NCI-H446 (cell line): ENCODE data around the gene FAM47C.
"Not testable (repeated sequence)": the region's sequence is repeated elsewhere in the genome, so short reads cannot be mapped to it uniquely, and the experiment has no call there.

Source experiments
- DNase-seq, 2 experiments: peaks; one replicate each; lab custom pipeline; 2025; lab: John Stamatoyannopoulos, UW

The FAM47C gene

DNA sequence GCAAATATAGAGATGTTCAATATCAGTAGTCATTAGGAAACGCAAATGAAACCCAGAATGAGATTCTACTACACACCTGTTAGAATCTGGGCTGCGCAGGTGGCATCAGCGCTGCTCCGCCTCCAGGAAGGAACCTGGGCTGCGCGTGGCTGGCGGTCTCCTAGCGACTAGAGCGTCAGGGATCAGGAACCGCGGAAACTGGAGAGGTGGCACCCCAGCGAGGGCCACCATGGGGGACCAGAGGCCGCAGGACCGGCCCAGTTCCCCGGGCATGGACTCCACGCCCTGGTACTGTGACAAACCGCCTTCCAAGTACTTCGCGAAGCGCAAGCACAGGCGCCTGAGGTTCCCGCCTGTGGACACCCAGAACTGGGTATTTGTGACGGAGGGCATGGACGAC, at the start of gene FAM47C:
TSS of gene FAM47C (plus strand) at position 185 of the 400 bp plus-strand sequence. CDS start at position 230, 45 bp downstream.
- not testable (repeated sequence) for DNase-seq

DNA sequence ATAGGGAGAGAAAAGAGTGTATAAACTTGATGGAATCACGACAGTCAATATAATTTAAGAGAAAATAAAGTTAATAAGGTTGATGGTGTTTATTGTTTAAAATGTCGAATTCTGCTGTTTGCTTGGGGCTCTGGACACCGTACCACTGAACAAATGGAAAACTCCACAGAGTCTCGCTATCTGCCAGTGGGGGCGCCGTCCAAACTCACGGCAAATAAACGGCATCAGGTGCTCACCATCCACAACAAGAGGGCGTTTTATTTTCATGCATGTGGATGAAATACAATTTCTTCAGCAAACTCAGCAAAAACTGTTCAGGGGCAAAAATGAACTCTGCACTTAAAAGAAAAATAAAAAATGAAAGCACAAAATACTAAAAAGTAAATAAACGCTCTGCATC, 46.6 kb upstream of the FAM47C start:
- no peak for DNase-seq

DNA sequence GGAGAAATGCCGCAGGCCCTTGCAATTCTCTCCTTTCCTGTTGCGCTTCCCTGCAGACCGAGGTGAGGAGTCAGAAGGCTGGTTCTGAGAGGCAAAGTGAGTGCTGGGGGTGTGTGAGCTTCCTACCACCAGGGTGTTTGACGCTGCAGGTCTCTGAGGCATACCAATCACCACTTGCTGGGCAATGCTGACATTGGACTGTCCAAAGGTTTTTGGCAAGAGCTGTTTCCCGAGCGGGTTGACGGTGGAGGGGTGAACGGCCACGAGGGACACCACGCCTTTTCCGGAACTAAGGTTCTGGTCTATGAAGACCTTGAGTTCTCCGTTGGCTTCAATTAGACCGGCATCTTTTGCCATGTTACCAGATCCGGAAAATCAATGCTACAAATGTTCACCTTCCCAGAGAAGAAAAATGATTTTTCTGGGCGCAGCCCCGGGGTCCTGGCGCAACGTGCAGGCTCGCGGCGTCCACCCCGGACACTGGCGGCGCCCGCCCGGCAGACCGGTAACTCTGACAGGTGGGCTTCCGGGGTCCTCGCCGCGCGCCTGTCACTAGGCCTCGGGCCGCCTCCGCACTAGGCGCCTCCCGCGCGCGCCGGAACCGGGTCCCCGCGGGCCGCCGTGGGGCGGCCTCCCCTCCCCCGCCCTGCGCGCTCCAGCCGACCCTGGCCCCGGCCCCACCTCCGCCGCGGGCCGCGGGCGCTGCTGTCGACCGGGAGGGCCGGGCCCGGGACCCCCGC, 44.9 kb upstream of the FAM47C start:
- DNase-seq, result no peak

DNA sequence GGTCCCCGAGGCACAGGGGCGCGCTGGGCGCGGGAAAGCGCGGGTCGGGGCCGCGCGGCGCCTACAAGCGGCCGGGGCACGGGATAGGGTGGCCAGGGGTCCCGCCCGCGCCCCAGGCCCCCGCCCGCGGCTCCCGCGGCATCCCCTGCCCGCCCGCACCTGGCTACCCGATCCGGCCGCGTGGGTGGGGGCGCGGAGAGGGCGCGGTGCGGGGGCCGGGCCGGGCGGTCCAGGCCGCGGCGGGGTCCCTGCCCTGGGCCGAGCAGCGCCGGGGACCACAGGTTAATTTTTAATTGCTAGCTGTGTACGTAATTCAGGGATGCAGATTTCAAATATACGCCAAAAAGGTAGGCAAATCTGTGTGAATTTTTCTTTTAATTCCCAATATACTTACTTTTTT, 44.3 kb upstream of the FAM47C start:
- no peak for DNase-seq

GRCh38 chrX:36973575-36973974, 34.6 kb upstream of the FAM47C start:
- no peak for DNase-seq

DNA sequence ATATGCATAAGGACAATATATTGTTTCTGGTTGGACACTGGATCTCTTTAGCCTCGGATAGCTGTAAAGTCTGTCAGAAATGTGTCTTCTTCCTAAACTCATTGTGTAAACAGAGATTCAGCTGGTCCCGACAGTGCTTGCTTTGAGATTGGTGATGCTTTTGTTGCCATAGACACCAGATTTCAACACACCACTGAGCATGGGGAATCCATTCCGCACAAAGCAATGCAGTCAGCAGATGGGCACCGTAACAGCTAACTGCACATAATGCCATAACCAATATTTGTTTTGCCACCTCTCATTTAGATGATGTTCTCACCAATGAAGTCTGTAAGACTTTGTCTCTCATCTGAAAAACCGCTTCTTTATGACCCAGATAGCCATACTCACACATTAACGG, 33.3 kb upstream of the FAM47C start:
- no peak for DNase-seq

DNA sequence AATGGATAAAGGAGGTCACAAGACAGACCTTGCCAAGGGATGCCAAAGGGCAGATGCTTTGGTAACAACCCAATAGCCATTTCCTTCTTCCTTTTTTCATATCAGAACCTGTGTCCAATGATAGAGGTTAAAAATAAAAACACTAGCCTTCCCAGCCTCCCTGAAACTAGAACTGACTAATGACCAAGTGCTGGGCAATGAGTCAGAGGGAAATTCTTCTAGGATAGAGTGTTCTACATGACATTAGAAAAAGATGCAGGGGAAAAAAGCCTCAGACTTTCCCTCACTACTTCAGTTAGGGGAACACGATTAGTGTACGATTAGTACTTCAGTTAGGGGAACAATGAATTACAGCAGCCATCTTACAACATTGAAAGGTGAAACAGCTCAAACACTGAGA, 29.3 kb upstream of the FAM47C start:
- DNase-seq, result no peak

- DNase-seq, result no peak
These were observed 24.3 kb upstream of the FAM47C start for GRCh38 chrX:36983831-36984230.

GRCh38 chrX:36985416-36986209, 22.6 kb upstream of the FAM47C start:
- not testable (repeated sequence) for DNase-seq

- no peak for DNase-seq
These were observed 21.9 kb upstream of the FAM47C start for GRCh38 chrX:36986231-36986630.

- not testable (repeated sequence) for DNase-seq
These were observed 21.0 kb upstream of the FAM47C start for GRCh38 chrX:36987212-36987611.

GRCh38 chrX:37000140-37000539, 8.0 kb upstream of the FAM47C start:
- no peak for DNase-seq

DNA sequence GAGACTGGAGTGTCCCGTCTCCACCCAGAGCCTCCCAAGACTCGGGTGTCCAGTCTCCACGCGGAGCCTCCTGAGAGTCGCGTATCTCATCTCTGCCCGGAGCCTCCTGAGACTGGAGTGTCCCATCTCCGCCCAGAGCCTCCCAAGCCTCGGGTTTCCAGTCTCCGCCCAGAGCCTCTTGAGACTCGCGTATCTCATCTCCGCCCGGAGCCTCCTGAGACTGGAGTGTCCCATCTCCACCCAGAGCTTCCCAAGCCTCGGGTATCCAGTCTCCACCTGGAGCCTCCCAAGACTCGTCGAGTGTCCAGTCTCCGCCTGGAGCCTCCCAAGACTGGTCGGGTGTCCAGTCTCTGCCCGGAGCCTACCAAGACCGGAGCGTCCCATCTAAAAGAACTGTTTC, 2.3 kb downstream of the FAM47C start:
- DNase-seq, result no peak

DNA sequence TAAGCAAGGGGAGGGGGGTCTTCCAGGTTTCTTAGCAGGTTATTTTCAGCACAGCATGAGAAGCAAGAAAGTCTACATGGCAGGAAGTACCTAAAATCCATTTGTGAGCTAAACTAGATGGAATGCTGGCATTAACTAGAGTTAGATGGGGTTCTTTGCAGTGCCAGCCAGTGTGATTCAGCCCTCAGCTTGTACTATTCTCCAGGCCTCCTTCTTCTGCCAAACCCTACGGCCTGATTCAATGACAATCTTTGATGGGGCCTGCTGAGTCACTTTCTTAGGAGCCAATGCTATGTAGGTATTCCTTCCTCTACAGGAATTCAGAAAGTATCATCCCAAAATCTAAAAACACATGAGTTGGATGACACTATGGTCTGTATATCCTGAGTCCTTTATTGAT, 26.1 kb downstream of the FAM47C start:
- not testable (repeated sequence) for DNase-seq

GRCh38 chrX:37036674-37037220, 28.6 kb downstream of the FAM47C start:
- not testable (repeated sequence) for DNase-seq

DNA sequence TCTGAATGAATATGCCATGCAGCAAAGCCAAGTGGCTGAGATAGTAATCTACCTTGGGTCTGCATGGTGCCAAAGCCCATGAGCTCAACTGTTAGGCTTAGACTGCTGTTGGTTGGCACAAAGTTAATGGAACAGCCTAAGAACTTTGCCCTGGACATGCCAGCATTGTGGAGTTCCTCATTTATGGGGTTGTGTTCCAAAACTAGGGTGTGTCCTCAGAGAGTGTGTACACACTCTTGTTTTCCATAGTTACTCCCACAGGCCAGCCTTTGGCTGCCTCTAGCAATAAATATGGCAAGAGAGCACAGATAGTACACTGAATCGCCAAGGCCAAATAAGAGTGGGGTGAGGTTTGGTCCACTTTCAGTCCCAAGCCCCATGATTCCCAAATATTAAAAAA, 30.6 kb downstream of the FAM47C start:
- not testable (repeated sequence) for DNase-seq

- DNase-seq, result not testable (repeated sequence)
These were observed 35.1 kb downstream of the FAM47C start for GRCh38 chrX:37042956-37043885.

DNA sequence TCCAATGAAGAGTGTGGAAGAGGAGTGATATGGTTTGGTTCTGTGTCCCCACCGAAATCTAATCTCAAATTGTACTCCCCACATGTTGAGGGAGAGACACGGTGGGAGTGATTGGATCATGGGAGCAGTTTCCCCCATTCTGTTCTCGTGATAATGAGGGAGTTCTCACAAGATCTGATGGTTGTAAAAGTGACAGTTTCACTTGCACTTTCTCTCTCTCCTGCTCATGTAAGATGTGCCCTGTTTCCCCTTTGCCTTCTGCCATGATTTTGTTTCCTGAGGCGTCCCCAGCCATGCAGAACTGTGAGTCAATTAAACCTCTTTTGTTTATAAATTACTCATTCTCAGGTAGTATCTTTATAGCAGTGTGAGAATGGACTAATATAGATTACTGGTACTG, 39.6 kb downstream of the FAM47C start:
- DNase-seq, result no peak

DNA sequence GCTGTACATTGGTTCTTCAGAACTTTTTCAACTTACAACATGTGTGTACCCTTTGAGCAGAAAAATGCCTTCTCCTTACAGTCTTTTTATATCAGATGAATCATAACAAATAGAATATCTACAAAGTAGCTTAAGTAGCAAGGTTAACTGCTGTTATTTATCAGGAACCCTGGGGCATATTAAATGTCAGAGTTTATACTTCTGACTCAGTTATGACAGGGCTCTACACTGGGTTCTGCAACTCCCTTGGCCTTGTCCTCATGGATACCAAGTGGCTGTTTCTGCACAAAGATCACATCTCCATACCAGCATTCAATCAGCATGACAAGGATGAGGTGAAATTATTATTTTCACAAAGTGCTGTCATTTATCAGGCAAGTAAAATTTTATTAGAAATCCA, 49.4 kb downstream of the FAM47C start:
- DNase-seq, result not testable (repeated sequence)

DNA sequence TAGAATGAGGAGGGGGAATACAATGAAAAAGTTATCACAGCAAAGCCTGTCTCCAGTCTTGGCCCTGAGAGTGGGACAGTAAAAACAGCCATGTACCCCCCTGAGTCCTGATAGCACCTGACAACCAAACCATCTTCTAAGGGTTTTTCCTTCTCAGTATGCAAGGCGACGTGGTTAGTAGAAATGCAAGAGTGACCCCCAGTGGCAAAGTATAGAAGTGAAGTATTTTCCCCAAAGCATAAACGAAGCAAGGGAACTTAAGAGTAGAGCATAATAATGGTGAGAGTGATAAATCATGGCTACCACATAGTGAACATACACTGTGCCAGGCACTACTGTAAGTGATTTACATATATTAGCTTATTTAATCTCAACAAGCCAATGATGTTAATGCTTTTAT, 52.8 kb downstream of the FAM47C start:
- DNase-seq, result peak in 1 of 2 experiments; percentile 52
